Esophagus squamous epithelium (tissue), 5 donors: ENCODE results near the gene ACTL6A. TPM values are rescaled to one million over a fixed set of nuclear protein-coding genes. Genes with fewer than 3 reads are reported as not detected.

Experiments used
- DNase-seq: peaks from one replicate; lab custom pipeline; 2025; lab: John Stamatoyannopoulos, UW
- H3K27ac ChIP-seq, 4 donors: fragments of 200-600 bp; sonication (generic); one replicate each; pipeline ENCODE4 v1.5.1; 2016 to 2019; ENCODE audit warnings: mild to moderate bottlenecking in 1 of 4
- H3K27me3 ChIP-seq, 4 donors: fragments of 200-600 bp; sonication (generic); 1 replicate in 3 of 4; 2 replicates in 1 of 4; pipeline versions ENCODE4 v1.5.1 to v1.6.0; 2017 to 2021; ENCODE audit warnings: antibody characterized with exemption in 1 of 4
- H3K36me3 ChIP-seq, 3 donors: fragments of 200-600 bp; sonication (generic); one replicate each; pipeline ENCODE4 v1.5.1; 2016 to 2019
- H3K4me1 ChIP-seq, 3 donors: fragments of 200-600 bp; sonication (generic); one replicate each; pipeline ENCODE4 v1.5.1; 2017 to 2019
- H3K4me3 ChIP-seq, 4 donors: fragments of 200-600 bp; sonication (generic); 1 replicate in 3 of 4; 2 replicates in 1 of 4; pipeline ENCODE4 v1.5.1; 2016 to 2019; ENCODE audit warnings: mild to moderate bottlenecking in 2 of 4, moderate library complexity in 1 of 4
- H3K9me3 ChIP-seq, 3 donors: fragments of 200-600 bp; sonication (generic); one replicate each; pipeline ENCODE4 v1.5.1; 2016 to 2019
- CTCF ChIP-seq, 6 experiments: fragments of 450-650 bp in 4 of 6; fragments of 200-600 bp in 2 of 6; sonication (generic) in 2 of 6; IDR thresholded peaks; one replicate each; pipeline ENCODE4 v1.5.1; 2016 to 2019; ENCODE audit warnings: antibody characterized with exemption in 6 of 6, mild to moderate bottlenecking in 4 of 6, moderate library complexity in 4 of 6
- POLR2A ChIP-seq, 4 donors: fragments of 450-650 bp; IDR thresholded peaks; one replicate each; pipeline ENCODE4 v1.6.1; 2017; ENCODE audit warnings: antibody characterized with exemption in 4 of 4, mild to moderate bottlenecking in 4 of 4, moderate library complexity in 3 of 4
- WGBS, 2 donors: methylation state at CpG; one replicate each; pipeline ENCODE4 v1.1.5; 2018; 5-methylcytosine and 5-hydroxymethylcytosine counted together
- intact Hi-C: fragments of 100-400 bp; cut with DNase I; formaldehyde crosslinking; loops from one replicate; pipeline ENCODE4 v1.15.0; 2022
- total RNA-seq, 4 donors: library from RNA; depleted of rRNA; stranded (reverse); fragments of >200 nt; gene quantifications; one replicate each; pipeline ENCODE4 v1.1.0, GENCODE V29; 2016
- donor health status: DM: yes; HTN: yes; CAD: no.

ACTL6A gene
- total RNA-seq, 4 donors from 2014 or later: 51.5 to 95.4 (median 63.5) TPM

GRCh38 chr3:179528772-179529171 is 34.0 kb upstream of the ACTL6A start:
- intact Hi-C loops: no loop called here
- Histone ChIP-seq H3K4me1 (peaks cover 0 to 22% (median 12%) of the 10 kb centered on the region in 3 donors), H3K27me3 (no peaks in the 10 kb centered on the region), H3K27ac (no peak overlapping the region), H3K4me3 (no peak overlapping the region), H3K9me3 (no peaks in the 10 kb centered on the region), H3K36me3 (no peaks in the 10 kb centered on the region)
- no peak for TF ChIP-seq CTCF (IDR thresholded peaks at IDR 0.05)
- no peak for TF ChIP-seq POLR2A (IDR thresholded peaks at IDR 0.05)
- WGBS, 2 donors: 70 to 75% methylated on average over 4 of the region's 4 CpGs
- no peak for DNase-seq

GRCh38 chr3:179531576-179531975 is 31.1 kb upstream of the ACTL6A start:
- Histone ChIP-seq H3K36me3 (no peaks in the 10 kb centered on the region), H3K27ac (no peak overlapping the region), H3K9me3 (no peaks in the 10 kb centered on the region), H3K27me3 (no peaks in the 10 kb centered on the region), H3K4me3 (no peak overlapping the region), H3K4me1 (peaks cover 0 to 15% (median 7%) of the 10 kb centered on the region in 3 donors)
- TF ChIP-seq CTCF (IDR thresholded peaks at IDR 0.05): no peak
- TF ChIP-seq POLR2A (IDR thresholded peaks at IDR 0.05): no peak
- intact Hi-C loops: no loop called here
- 30 to 64% methylated on average over 2 of the region's 2 CpGs for WGBS, 2 donors
- no peak for DNase-seq

GRCh38 chr3:179533274-179533673 is 29.5 kb upstream of the ACTL6A start:
- WGBS, 2 donors: 77 to 79% methylated on average over 4 of the region's 4 CpGs
- DNase-seq: no peak
- intact Hi-C loops: no loop called here

GRCh38 chr3:179536256-179536655 is 26.5 kb upstream of the ACTL6A start:
- H3K27ac ChIP-seq: no peak overlapping the region
- no peaks in the 10 kb centered on the region for H3K27me3 ChIP-seq
- no peak for TF ChIP-seq CTCF (IDR thresholded peaks at IDR 0.05)
- no peak for TF ChIP-seq POLR2A (IDR thresholded peaks at IDR 0.05)
- H3K4me3 ChIP-seq: no peak overlapping the region
- H3K36me3 ChIP-seq: no peaks in the 10 kb centered on the region
- no peaks in the 10 kb centered on the region for H3K4me1 ChIP-seq
- no peak for DNase-seq
- H3K9me3 ChIP-seq: no peaks in the 10 kb centered on the region
- intact Hi-C loops: no loop called here

More at GRCh38 chr3:179533274-179533673, 29.5 kb upstream of the ACTL6A start:
- Histone ChIP-seq H3K27ac (no peak overlapping the region), H3K4me3 (no peak overlapping the region), H3K4me1 (no peaks in the 10 kb centered on the region), H3K27me3 (no peaks in the 10 kb centered on the region), H3K36me3 (no peaks in the 10 kb centered on the region), H3K9me3 (no peaks in the 10 kb centered on the region)
- TF ChIP-seq CTCF (IDR thresholded peaks at IDR 0.05) (no peak), POLR2A (IDR thresholded peaks at IDR 0.05) (no peak)

GRCh38 chr3:179541094-179541493 is 21.6 kb upstream of the ACTL6A start:
- H3K4me1 ChIP-seq: no peaks in the 10 kb centered on the region
- WGBS, 2 donors: 92 to 94% methylated on average over 2 of the region's 2 CpGs
- intact Hi-C loops: no loop called here
- no peak for DNase-seq
- H3K9me3 ChIP-seq: no peaks in the 10 kb centered on the region
- no peaks in the 10 kb centered on the region for H3K36me3 ChIP-seq
- H3K27me3 ChIP-seq: no peaks in the 10 kb centered on the region
- H3K27ac ChIP-seq: no peak overlapping the region
- no peak for TF ChIP-seq POLR2A (IDR thresholded peaks at IDR 0.05)
- TF ChIP-seq CTCF (IDR thresholded peaks at IDR 0.05): no peak
- no peak overlapping the region for H3K4me3 ChIP-seq
